ENCODE results near the gene ANAPC15. TPM values are rescaled to one million over a fixed set of nuclear protein-coding genes. Genes with fewer than 3 reads are reported as not detected.

ANAPC15 gene
- total RNA-seq, 2 donors from 2014 or later: 9.8 to 24.2 TPM

DNA sequence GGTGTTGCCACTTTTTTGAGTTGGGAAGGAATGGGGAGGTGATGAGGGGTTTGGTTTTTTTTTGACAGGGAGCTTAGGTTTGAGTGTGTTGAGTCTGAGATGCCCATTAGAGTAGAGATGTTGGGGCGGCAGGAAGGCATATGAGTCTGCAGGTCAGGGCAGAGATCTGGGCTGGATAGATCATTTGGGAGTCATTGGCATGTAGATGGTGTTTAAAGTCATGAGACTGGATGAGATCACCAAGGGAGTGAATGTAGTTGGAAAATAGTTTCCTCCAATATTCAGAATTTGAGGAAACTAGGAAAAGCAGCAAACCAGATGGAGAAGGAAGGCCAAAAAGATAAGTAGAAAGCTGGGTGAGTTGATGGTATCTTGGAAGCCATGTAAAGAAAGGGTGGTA, 2.1 kb upstream of the ANAPC15 start:
- Histone ChIP-seq H3K27me3 (replicated peaks; ENCODE audit: insufficient read depth) (no peaks in the 10 kb centered on the region), H3K36me3 (no peaks in the 10 kb centered on the region), H3K4me1 (ENCODE audit: control insufficient read depth in 1 of 2, low read depth in 2 of 2) (peaks cover 3 to 16% of the 10 kb centered on the region in 2 donors), H3K4me3 (no peak overlapping the region), H3K9me3 (no peaks in the 10 kb centered on the region), H3K27ac (no peak overlapping the region)
- no peak for TF ChIP-seq CTCF (IDR thresholded peaks at IDR 0.05)
- DNase-seq (ENCODE audit: low spot score) (no peak), ATAC-seq (ENCODE audit: insufficient number of reproducible peaks, low FRiP score, low read depth) (no peak)

DNA sequence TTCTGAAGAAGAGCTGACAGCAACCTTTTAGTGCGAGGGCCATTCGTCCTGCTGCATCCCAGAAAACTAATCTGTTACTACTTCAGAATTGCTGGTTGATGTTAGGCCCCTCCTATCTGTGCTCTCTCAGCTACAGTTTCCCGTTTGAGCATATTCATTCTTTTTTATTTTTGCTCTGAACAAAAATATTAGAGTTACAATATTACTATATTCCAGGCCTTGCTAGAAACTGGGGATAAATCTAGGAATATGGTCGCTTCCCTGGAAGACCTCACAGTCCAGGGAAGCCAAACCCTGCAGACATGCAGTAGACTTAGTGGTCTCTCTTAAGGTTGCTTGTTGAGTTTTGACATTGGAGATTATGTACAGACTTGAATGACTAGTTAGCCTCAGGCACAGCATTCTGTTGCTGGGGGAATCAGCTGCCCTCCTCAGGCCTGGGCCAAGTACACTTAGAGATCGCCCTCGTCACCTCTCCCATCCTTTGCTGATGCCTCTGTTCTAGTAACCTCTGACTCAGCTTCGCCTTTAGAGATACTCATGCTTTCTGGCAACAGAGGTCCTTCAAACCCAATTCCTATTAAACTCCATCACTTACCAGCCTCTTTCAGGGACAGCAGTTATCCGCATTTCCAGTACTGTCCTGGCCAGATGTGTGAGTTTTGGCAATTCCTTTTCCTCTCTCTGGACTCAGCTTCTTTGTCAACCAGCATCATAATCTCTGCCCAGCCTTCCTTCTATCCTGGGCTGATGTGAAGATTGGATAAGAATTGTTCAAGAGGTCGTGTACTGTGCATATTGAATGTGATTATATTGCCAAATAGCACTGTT, 698 bp upstream of the ANAPC15 start:
- Histone ChIP-seq H3K27me3 (replicated peaks; ENCODE audit: insufficient read depth) (no peaks in the 10 kb centered on the region), H3K27ac (peak overlapping the region; percentile 87 to 92), H3K9me3 (no peaks in the 10 kb centered on the region), H3K36me3 (no peaks in the 10 kb centered on the region), H3K4me1 (ENCODE audit: control insufficient read depth in 1 of 2, low read depth in 2 of 2) (peaks cover 3 to 16% of the 10 kb centered on the region in 2 donors), H3K4me3 (peak overlapping the region; percentile 89)
- DNase-seq (ENCODE audit: low spot score) (no peak), ATAC-seq (ENCODE audit: insufficient number of reproducible peaks, low FRiP score, low read depth) (no peak)
- TF ChIP-seq CTCF (IDR thresholded peaks at IDR 0.05): no peak

- TF ChIP-seq CTCF (IDR thresholded peaks at IDR 0.05): no peak
- Histone ChIP-seq H3K9me3 (no peaks in the 10 kb centered on the region), H3K4me1 (ENCODE audit: control insufficient read depth in 1 of 2, low read depth in 2 of 2) (peaks cover 3 to 16% of the 10 kb centered on the region in 2 donors), H3K4me3 (peak overlapping the region; percentile 89), H3K36me3 (no peaks in the 10 kb centered on the region), H3K27ac (peak overlapping the region; percentile 87 to 92), H3K27me3 (replicated peaks; ENCODE audit: insufficient read depth) (no peaks in the 10 kb centered on the region)
- no peak for ATAC-seq (ENCODE audit: insufficient number of reproducible peaks, low FRiP score, low read depth)
- no peak for DNase-seq (ENCODE audit: low spot score)
These were observed 974 bp downstream of the ANAPC15 start for GRCh38 chr11:72111300-72112142.

DNA sequence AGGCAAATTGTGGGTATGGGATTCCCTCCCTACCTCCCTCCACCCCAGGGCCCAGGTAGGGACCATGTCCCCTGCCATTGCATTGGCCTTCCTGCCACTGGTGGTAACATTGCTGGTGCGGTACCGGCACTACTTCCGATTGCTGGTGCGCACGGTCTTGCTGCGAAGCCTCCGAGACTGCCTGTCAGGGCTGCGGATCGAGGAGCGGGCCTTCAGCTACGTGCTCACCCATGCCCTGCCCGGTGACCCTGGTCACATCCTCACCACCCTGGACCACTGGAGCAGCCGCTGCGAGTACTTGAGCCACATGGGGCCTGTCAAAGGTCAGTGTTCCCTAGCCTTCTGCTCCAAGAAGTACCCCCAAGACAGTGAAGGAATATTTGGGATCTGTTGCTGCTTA, 6.6 kb downstream of the ANAPC15 start, which contains the start of gene TOMT:
Gene TOMT (plus strand): TSS at position 37 of the 400 bp plus-strand sequence. CDS start 28 bp downstream, at position 65.
- TF ChIP-seq CTCF (IDR thresholded peaks at IDR 0.05): no peak
- no peaks in the 10 kb centered on the region for H3K36me3 ChIP-seq
- H3K27me3 ChIP-seq (replicated peaks; ENCODE audit: insufficient read depth): no peaks in the 10 kb centered on the region
- DNase-seq (ENCODE audit: low spot score) (no peak), ATAC-seq (ENCODE audit: insufficient number of reproducible peaks, low FRiP score, low read depth) (no peak)
- peaks cover 13 to 23% of the 10 kb centered on the region in 2 donors for H3K4me1 ChIP-seq (ENCODE audit: control insufficient read depth in 1 of 2, low read depth in 2 of 2)
- H3K27ac ChIP-seq: no peak within 1 kb of the TSS
- H3K4me3 ChIP-seq: no peak within 1 kb of the TSS
- H3K9me3 ChIP-seq: no peaks in the 10 kb centered on the region

GRCh38 chr11:72103754-72104167, 8.7 kb downstream of the ANAPC15 start:
- DNase-seq (ENCODE audit: low spot score): no peak
- H3K27me3 ChIP-seq (replicated peaks; ENCODE audit: insufficient read depth): no peaks in the 10 kb centered on the region
- peak overlapping the region; percentile 90 for H3K4me3 ChIP-seq
- peaks cover 3% of the 10 kb centered on the region for H3K36me3 ChIP-seq
- no peaks in the 10 kb centered on the region for H3K9me3 ChIP-seq
- peaks cover 17 to 34% of the 10 kb centered on the region in 2 donors for H3K4me1 ChIP-seq (ENCODE audit: control insufficient read depth in 1 of 2, low read depth in 2 of 2)
- no peak for ATAC-seq (ENCODE audit: insufficient number of reproducible peaks, low FRiP score, low read depth)
- no peak for TF ChIP-seq CTCF (IDR thresholded peaks at IDR 0.05)
- H3K27ac ChIP-seq: peak overlapping the region; percentile 90 to 92

Data from thoracic aorta (tissue), 2 donors.